Kidney glomerular epithelial cell (primary cell): ENCODE results near the gene ANKIB1.

Experiments used
- DNase-seq: peaks from one replicate; lab custom pipeline; 2025; lab: John Stamatoyannopoulos, UW

The ANKIB1 gene

GRCh38 chr7:92448205-92448747 is 202.5 kb downstream of the ANKIB1 start:
- peak; percentile 66 for DNase-seq
